DMS 273 (cell line): ENCODE data around the gene CFAP61.
"Not testable (repeated sequence)": the region's sequence is repeated elsewhere in the genome, so short reads cannot be mapped to it uniquely, and the experiment has no call there.

Experiments used
- DNase-seq: peaks from one replicate; lab custom pipeline; 2025; ENCODE audit not compliant: unreplicated experiment; lab: John Stamatoyannopoulos, UW

Gene CFAP61

DNA sequence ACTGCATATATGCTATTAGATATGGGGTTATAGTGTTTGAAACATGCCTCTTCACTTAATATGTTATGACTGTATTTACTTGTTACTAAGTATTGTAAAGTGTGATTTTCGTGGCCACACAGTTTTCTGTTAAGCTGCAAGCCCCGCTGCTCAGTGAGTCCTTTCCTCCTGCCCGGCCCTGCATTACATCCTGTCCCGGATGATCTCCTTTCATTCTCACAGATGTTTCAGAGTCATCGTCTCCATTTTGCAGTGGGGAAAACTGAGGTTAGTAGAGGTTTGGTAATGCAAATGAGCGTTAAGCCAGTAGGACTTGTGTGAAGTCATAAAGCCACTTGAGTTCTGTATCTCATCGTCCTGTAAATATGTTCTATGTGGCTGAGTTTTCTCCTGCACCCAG is 155.5 kb downstream of the CFAP61 start:
- DNase-seq = peak; percentile 32

DNA sequence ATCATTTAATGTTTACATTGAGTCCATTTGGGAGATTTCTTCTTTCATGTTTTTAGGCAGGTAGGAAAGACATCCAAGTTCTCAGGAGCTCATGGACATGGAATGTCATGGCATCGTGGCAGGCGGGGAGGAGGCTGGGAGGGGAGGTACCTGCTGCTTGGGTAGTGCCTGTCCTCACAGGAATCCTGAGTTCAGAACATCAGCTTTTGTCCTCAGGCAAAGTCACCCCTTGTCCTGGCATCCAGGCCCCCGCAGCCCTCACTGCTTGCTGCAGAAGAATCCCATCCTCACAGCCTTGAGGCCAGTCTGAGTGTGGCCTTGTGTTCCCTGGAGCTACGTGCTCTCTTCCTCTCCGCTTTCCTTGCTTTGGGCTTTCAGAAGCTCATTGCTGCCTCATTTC is 157.4 kb downstream of the CFAP61 start:
- peak; percentile 53 for DNase-seq

DNA sequence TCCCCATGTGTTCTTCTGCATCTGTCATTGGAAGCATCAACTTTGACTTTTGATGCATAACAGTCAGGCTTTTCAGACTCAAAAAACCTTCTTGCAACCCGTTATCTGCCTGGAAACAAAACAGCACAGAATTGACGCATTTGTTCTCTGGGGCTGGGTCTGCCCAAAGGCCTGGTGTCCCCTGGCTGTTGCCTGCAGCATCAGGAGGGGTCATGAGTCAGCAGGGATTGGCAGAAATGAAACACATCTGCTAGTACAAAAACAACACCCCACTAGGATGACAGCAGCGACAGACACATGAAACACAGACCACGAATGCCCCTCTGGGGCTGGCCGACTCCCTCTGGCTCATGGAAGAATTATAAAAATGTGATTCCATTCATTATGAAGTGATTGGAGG is 158.0 kb downstream of the CFAP61 start:
- peak; percentile 70 for DNase-seq

DNA sequence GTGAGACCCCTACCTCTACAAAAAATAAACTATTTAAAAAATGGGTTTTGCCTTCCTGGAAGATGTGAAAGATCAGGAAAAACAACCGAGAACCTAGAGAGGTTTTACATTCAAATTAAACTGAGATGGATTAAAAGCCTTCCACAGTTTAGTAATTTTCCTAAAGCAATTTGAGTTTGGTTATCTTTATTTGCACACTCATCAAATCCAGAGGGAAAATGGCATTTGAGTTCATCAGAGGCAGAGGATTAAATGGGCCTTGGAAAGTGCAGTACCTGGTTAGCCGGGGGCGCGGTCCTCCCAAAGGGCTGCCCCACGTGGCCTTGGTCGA is 158.6 kb downstream of the CFAP61 start:
- DNase-seq = no peak

DNA sequence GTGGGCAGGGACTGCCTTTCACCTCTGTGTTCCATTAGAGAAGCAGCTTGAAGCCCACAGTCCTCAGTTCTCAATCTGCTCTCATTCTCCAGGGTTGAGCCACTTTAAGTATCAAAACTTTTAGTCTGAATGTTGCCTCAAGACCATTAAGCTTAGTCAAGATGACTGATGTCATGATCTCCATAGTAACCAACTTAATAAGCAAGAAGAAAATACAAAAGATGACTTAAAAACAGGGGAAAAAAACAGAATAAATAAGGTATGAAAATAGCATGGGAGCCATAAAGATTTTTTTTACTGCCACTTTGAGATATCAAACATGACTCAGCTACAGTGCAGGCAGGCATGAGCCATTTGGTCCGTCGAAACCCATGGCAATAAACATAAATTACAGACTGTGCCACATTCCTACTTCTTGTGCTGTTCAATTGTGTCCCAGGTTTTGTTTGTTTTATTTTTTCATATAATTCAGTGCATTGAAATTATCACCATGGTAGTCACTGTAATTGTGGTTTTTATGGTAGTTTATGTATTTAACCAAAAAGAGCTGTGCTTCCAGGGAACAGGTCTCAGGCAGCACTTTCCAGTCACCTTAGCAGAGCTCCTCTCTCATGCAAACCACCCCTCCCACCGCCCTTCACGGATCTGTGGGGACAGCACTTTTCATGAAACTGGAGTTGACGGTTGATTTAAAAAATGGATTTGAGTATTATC is 159.1 kb downstream of the CFAP61 start:
- DNase-seq = peak; percentile 68

DNA sequence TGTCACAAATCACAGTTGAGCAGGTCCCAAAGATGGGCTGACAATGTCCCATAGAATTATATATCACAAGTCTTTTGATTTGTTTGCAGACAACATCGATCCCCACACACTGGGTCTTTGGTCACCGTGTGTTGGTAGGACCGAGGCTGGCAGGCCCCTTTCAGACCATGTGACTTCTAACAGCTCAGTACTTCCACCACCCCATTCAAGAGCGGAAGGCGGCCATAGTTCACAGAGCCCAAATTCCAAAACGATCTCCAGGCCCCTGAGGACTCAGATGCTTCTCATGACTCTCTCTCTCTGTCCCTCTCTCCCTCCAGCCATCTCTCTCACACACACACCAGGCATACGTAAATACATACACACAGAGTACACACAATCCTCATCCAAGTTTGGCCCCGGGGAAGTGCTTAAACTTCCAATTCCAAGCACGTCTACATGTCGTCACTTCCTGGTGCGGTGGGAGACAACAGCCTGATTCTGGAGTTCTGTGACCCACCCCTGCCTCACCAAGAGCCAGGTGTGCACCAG is 159.7 kb downstream of the CFAP61 start:
- peak; percentile 55 for DNase-seq

DNA sequence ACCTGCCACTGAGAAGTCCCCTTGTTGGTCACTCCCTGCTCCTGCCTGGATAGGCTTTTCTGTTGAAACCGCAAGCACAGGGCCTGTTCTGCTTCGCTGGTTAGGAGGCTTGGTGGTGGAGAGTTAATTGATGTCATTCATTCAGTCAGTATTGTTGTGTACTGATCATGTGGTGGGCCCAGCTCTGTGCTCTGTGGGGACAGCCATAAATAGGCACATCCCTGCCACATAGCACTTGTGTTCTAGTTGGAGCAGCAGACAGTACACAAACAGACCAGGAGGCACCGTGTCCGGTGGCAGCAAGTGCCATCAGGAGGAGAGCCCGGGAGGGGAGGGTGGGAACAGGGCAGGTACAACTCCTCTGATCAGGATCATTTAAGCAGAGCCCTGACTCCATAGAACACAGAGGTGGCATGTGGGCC is 160.4 kb downstream of the CFAP61 start:
- DNase-seq = peak; percentile 80

DNA sequence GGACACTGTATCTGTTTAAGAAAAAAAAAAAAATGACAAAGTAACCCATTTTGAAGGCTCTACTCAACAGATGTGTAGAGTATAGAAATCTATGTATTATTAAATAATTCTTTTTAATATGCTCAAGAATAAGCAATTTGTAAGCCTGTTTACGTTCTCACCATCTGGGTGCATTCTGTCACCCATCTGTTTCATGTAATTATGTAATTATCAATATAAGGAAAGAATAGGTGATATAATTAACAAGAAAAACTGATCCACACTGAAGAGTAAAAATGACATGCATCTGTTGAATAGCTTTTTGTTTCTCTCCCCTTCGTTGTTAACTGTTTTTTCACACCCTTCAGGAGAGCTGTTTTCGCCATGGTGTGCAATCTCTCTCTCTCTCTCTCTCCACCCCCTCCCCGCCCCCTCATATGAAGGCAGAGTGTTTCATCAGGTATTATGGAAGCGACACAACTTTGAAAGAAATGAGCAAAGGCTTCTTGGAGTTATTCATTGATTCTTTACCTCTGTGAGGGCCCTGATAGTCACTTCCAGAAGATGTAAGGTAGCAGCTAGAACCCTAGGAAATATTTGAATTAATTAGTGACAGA is 161.3 kb downstream of the CFAP61 start:
- DNase-seq = peak; percentile 77

DNA sequence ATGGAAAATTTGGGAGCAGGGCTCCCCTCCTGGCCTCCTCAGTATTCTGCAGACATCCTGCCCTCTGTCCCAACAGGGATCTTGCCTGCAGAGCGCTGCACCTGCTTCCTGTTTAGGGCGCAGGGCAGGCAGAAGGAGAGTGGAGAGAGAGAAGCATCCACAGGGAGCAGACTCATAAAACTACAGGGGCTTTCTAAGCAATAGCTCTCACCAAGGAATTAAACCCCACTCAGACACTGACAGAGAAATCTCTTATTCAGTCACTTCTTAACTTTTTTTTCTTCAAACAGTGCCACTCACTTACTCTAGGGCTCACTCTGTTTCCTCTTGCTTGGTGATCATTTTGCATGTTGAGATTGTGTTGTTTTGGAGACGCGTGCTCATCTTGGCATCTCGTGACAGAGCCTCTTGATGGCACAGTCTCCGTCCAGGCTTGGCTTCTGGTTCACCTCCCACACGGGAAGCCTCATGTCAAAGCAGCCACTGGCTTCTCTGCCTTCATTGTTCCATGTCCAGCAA is 162.5 kb downstream of the CFAP61 start:
- peak; percentile 94 for DNase-seq

DNA sequence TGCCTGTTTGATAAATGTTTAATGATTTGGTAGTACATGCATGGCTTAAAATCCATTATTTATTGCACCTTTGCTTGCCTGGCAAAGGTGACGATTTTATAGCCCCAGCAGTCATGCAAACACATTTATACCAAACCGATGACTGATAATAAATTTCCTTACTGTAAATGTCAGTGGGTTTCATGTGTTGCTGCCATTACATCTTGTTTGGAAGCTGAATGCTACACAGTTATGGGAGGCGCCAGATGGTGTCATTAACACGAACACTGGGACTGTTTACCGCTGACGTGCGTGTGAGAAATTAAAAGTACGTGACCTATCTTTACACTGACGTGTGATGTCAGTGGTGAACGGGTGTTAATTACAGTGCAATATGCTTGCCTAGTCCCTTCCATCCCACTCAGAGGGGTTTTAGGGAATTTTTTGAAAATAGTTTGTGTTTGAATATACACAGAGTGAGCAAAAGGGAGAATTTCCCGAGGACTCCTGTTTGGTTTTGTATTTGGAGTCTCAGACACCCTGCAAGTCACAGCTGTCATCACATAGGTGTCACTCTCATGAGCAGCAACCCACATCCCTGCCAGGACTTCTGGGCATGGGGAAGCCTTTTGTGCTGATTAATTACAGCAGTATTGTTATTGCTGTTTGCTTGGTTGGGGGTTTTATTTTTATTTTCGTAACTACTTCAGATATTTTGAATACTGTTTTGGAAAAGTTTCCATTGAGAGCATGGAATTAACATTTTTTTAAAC is 163.8 kb downstream of the CFAP61 start:
- DNase-seq = peak; percentile 94

DNA sequence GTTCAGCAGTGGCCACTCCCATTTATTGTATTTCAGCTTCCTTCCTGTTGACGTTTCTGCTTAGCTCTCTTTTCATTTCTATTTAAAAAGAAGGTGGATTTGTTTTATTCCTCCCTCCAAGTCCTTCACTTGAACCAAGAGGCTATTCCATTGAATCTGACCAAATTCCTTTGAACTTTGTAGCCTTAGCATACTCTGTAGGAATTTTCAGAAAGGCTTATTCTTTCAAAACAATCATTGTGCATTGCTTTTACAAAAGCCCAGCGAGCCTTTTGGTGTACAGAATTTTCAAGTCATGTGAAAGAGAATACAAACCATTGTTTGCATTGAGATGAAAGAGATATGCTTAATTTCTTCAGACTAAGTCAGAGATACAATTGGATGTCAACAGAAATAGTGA is 164.6 kb downstream of the CFAP61 start:
- DNase-seq = peak; percentile 36

DNA sequence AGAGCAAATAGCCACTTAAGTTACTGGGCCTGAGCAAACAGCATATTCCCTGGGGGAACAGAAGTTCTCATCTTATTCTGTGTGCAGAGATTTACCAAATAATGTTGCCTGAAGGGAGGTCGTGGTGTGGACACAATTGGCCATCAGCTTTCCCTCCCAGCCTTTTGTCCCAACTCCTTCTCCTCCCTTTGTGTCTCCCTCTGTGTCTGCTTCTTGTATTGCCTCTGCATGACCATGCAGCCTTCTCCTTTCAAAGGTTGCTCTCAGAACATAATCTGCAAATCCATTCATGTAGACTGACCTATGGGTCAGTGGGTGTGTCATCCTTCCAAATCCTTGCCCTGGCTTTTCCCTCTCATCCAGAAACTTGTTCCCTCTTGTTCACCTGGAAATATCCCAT is 165.3 kb downstream of the CFAP61 start:
- no peak for DNase-seq

DNA sequence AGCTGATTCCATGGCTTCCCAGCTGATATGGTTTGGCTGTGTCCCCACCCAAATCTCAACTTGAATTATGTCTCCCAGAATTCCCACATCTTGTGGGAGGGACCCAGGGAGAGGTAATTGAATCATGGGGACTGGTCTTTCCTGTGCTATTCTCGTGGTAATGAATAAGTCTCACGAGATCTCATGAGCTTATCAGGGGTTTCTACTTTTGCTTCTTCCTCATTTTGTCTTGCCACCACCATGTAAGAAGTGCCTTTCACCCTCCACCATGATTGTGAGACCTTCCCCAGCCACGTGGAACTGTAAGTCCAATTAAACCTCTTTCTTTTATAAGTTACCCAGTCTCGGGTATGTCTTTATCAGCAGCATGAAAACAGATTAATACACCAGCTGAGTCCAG is 165.8 kb downstream of the CFAP61 start:
- DNase-seq = not testable (repeated sequence)

DNA sequence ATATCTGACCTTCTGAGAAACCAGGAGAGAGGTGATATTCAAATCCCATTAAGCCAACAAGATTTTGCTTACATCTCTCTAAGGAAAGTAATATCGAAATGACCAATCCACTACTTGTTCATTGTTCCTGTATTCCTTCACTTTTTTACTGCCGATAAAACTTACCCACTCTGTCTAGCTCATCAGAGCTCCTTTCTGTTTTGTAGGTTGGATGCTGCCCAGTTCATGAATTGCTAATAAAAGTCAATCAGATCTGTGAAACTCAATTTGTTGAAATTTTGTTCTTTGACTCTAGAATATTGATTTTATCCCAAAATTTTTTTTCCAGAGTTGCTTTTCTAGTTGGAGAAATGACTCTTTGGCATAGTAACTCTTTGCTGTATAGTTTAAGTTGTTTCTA is 166.7 kb downstream of the CFAP61 start:
- DNase-seq = peak; percentile 39

DNA sequence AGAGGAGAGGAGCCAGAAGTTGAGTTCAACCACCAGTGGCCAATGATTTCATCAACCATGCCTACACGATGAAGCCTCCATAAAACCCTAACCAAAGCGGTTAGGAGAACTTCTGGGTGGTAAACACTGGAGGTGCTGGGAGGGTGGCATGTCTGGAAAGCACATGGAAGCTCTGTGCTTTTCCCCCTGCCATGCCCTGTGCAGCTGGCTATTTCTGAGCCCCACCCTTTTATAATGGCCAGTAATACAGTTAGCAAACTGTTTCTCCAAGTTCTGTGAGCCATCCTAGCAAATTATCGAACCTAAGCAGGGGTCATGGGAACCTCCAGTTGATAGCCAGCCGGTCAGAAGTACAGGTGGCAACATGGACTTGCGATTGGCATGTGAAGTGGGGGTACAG is 167.8 kb downstream of the CFAP61 start:
- DNase-seq = no peak

DNA sequence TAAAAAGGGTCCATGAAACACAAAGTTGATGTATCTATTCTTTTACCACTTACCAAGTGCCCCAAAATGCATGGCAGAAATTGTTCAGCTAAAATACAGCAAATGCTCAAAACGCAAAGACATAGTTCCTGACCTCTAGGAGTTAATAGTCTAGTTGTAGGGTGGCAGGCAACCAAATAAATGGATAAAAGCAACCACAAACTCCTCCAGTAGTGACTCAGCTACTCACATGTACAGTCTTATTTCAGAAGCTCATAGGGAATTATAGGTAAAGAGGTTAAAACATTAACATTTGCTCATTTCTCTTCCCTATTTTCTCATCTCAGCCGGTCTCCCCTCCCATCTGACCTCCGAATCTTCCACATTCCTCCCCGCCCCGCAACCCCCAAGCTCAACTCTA is 171.6 kb downstream of the CFAP61 start:
- DNase-seq = no peak

DNA sequence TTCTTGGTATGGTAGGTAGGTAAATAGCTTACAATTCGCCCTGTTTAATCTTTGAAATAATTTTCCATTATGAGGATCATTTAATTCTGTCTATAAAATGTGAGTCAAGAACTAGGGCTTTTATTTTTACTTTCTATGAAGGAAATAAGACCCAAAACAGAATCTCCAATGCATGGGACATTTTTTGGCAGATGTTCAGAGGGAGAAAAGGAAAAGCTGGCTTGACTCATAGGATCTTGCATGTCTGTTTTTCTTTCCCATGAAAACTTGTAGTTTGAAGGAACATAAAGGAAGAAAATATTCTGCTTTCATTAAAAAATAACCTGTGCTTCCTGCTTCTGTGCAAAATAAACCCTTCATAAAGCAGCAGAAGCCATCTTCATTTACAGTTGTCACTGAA is 172.5 kb downstream of the CFAP61 start:
- peak; percentile 53 for DNase-seq

DNA sequence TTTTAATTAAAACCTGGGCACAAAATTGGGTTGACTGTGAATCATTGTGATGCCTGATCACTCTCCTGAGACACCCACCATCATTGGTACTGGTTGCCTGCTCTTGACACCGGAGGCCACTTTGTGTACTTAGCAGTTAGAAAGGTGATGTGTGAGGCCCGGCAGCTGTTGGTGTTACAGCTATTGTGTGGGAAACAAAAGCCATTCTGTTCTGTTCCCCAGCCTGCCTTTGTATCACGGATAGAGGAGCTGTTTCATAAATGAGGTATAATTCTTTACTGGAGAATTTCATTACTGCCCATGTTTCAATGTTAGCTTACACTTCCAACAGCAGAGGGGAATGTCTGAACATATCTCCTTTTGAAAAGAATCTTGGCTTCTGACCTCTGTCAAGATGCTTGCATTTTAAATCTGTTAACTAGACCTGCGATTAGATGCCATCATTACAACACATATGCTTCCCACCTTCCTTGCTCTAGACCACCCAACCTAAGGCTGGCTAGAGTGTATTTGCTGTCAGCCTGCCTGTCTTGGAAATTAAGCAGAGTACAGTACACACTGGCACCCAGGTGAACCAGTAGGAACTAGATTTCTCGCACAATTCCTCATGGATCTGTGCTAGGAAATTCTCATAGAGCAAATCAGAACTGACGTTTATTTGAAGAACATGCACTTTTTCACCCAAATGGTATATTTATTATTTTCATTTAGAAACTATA is 173.2 kb downstream of the CFAP61 start:
- DNase-seq = peak; percentile 32

DNA sequence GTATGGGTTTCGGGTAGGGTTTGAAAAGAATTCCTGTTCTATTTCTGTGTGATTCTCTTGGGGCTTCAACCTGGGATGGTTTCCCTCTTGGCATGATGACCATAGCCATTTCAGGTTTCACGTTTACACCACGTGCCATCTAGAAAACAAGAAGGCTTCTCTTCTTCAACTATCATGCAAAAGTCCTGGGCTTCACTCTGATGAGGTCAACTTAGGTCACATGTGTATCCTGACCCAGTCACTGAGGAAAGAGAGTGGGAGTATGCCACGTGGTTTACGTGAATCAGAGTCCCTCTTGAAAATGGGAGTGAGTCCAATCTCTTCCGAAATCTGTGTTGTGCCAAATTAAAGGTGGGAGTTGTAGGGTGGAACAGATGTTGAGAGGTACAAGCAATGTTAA is 174.2 kb downstream of the CFAP61 start:
- no peak for DNase-seq

DNA sequence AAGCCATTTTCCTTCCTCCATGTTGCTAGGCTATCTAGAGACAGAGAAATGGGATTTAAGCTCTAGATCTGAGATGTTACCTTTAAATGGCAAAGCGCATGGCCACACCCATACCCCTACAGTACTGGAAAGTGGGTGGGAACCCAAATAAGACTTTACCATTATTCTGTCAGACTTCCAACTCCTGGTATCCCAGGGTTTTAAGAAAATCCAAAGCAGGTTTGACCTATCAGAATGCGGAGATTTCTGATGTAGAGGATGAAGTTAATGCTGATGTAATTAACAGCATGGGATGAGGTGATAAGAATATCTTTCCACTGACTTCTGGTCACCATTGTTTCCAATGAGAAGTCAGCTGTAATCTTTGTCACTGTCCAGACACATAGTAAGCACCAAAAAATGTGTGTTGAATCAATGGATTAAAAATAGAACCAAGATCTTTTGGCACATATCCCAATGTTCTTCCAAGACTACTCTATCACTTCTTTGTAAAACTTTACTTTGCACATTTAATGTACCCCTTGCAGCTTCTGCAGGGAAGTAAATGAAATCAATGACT is 174.8 kb downstream of the CFAP61 start:
- no peak for DNase-seq

DNA sequence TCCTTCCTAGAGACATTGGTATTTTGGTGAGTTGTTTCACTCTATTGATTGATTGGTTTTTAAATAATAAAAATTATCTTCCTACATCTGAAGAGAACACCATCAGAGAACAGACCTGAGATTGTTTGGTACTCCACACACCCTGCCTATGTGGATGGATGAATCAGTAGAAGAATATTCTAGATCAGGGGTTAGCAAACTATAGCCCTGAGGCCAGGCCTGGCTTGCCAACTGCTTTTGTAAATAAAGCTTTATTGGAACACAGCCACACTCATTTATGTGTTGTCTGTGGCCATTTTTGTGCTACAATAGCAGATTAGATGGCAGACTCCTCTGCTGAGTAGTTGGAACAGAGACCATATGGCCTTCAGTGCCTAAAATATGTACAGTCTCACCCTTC is 176.0 kb downstream of the CFAP61 start:
- peak; percentile 27 for DNase-seq
